Forelimb muscle (tissue), 1 donor: Measurements from ENCODE around the gene AP2S1. TPM values are rescaled to one million over a fixed set of nuclear protein-coding genes. Genes with fewer than 3 reads are reported as not detected.
A peak's percentile ranks its signal among the peaks of the same experiment; 100 is the strongest.
"Not testable (repeated sequence)": the region's sequence is repeated elsewhere in the genome, so short reads cannot be mapped to it uniquely, and the experiment has no call there.

Source experiments
- DNase-seq: peaks from one replicate; pipeline ENCODE4 v3.0.0-alpha.2; 2013; ENCODE audit warnings: low read depth
- polyA plus RNA-seq: library from polyadenylated mRNA; unstranded; fragments of 120-200 nt; gene quantifications from one replicate; pipeline ENCODE4 v1.2.1, GENCODE V29; 2013; ENCODE audit not compliant: insufficient read length

AP2S1 gene
- 53.2 TPM for polyA plus RNA-seq

- peak; percentile 100 for DNase-seq
Observed at GRCh38 chr19:46850228-46851203, at the start of gene AP2S1. TSS of gene AP2S1 (minus strand) at chr19:46850846. CDS start at chr19:46850766, 80 bp downstream.

- DNase-seq, result no peak
Observed at GRCh38 chr19:46900341-46900740, 49.7 kb upstream of the AP2S1 start.

GRCh38 chr19:46898731-46899130 is 48.1 kb upstream of the AP2S1 start:
- peak; percentile 52 for DNase-seq

DNA sequence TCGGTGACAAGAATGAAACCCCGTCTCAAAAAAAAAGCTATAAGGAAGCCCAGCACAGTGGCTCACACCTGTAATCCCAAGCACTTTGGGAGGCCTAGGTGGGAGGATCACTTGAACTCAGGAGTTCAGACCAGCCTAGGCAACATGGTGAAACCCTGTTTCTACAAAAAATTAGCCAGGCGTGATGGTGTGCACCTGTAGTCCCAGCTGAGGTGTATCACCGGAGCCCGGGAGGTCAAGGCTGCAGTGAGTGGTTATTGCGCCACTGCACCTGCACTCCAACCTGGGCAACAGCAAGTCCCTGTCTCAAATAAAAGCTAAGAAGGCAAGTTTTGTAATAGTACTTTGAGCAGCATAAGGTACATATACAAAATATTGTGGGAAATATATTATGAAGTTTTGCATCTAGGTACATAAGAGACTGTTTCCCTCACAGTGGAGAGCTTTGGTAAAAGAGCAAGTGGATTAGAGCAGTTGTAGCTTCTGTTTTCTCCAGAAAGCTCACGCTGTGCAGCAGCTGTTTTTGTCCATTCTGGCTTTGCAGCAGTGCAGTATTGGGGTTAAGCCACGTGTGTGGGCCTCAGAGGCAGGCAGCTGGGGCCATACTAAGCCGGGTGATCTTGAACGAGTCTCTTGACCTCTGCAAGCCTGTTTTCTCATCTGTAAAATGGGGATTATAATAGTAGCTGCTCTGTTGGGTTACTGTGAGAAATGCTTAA is 45.6 kb upstream of the AP2S1 start:
- DNase-seq, result no peak

- DNase-seq, result no peak
Observed at GRCh38 chr19:46892252-46893179, 41.9 kb upstream of the AP2S1 start.

DNA sequence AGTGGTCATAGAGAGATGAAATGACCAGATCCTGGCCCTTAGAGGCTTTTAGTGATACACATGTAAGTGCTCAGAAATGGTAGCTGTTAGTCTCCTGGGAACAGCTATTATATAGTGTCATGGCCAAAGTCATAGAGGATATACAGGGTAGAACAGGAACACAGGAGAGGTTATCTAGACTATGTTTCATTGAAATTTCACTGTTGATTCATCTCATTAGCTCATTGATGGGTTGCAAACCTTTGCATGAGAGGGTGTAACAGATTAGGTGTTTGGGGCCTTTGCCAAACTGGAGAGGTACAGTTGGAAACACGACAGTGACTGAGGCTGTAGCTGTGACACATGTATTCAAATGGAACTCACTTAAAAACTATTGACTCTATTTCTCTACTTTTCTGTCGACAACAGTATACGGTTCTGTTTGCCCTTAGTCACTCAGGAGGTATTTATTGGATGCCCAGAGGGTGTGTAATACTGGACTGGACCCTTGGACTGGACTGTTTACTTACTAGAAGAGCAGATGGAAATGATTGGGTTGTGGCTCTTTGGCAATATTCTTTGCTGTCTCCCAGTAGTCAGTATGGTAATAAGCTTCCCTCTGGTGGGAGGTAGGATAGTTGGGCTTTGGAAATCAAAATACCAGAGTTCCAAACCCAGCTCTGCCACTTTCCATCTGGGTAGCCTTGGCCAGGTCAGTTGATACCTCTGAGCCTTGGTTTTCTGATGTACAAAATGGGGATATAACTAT is 40.0 kb upstream of the AP2S1 start:
- DNase-seq, result no peak

GRCh38 chr19:46887240-46887782 is 36.7 kb upstream of the AP2S1 start:
- no peak for DNase-seq

DNA sequence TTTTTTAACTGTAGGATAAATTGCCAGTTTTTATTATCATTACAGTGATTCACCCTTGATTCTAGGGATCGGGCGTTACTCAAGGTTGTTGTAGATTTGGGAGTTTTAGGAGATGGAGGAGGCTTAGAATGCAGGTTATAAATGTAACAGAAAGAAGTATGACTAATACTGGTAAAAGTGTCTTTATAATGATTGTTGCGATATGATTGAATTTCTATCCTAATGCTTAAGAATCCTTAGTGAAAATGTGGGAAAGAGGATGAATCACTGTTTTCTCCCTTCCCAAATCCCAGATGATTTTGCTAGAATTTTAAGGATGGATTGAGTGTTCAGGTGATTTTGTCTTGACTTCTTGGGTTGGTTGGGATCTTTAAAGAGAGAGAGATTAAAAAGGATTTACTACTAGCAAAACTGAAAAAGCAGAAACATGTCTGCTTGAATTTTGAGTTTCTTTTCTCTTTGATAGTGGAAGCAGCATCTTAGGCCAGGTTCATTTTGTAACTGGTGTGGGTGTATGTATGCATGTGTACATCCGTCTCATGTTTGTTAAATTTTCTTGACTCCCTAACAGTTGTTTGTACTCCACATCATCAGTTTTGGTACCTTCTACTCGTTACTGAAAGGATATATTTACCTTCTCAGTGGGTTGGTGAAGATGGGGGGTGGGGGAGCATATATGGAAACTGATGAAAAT is 36.0 kb upstream of the AP2S1 start:
- DNase-seq, result no peak

- DNase-seq, result no peak
Observed at GRCh38 chr19:46885411-46885810, 34.8 kb upstream of the AP2S1 start.

DNA sequence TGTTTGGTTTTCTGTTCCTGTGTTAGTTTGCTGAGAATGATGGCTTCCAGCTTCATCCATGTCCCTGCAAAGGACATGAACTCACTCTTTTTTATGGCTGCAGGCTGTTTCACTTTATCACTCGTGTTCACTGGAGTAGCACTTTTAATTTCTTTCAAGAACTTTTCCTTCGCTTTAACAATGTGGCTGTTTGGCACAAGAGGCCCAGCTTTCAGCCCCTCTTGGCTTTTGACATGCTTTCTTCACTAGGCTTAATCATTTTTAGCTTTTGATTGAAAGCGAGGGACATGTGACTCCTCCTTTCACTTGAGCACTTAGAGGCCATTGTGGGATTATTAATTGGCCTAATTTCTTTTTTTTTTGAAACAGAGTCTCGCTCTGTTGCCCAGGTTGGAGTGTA is 32.1 kb upstream of the AP2S1 start:
- not testable (repeated sequence) for DNase-seq

GRCh38 chr19:46882034-46882433 is 31.4 kb upstream of the AP2S1 start:
- no peak for DNase-seq

- DNase-seq, result no peak
Observed at GRCh38 chr19:46881092-46881491, 30.4 kb upstream of the AP2S1 start.

DNA sequence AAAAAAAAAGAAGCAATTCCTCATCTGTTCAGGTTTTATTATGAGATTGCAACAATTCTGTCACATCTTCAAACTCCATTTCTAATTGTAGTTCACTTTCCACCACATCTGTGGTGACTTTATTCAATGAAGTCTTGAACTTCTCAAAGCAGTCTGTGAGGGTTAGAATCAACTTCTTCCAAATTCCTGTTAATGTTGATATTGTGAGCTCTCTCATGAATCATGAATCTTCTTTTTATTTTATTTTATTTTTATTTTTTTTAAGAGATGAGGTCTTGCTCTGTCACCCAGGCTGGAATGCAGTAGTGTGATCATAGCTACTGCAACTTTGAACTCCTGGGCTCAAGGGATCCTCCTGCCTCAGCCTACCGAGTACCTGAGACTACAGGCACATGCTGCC is 29.8 kb upstream of the AP2S1 start:
- DNase-seq, result no peak

DNA sequence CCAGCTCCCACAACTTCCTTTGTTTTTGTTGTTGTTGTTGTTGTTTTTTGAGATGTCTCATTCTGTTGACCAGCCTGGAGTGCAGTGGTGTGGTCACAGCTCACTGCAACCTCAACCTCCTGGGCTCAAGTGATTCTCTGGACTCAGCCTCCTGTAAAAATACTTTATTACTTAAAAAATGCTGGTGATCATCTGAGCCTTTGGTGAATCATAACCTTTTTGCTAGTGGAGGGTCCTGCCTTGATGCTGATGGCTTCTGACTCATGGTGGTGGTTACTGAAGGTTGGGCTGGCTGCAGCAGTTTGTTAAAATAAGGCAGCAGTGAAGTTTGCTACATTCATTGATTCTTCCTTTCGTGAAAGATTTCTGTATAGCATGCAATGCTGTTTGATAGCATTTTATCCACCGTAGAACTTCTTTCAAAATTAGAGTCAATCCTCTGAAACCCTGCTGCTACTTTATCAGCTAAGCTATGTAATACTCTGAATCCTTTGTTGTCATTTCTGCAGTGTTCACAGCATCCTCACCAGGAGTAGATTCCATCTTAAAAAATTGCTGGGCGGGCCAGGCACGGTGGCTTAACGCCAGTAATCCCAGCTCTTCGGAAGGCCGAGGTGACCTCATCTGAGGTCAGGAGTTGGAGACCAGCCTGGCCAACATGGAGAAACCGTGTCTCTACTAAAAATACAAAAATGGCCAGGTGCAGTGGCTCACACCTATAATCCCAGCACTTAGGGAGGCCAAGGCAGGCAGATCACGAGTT is 28.1 kb upstream of the AP2S1 start:
- no peak for DNase-seq

- DNase-seq, result no peak
Observed at GRCh38 chr19:46875657-46876056, 25.0 kb upstream of the AP2S1 start.

DNA sequence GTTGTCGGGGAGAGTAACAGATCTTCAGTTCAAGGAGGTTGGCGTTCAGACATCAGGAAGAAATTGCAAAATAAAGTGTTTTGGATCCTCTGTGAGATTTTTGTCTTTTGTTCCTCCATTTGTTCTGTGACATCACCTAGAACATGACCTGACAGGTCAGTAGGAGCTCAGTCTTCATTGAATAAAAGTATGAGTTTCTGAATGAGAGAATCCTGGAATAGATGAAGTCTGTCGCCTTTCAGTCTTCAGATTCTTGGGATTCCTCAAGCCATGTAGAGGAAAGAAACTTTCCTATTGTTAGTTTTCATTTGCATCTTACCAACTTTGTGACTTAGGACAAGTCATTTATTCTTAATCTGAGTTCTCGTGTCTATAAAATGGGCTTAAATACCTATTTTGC is 24.6 kb upstream of the AP2S1 start:
- no peak for DNase-seq

GRCh38 chr19:46872967-46873366 is 22.3 kb upstream of the AP2S1 start:
- no peak for DNase-seq

DNA sequence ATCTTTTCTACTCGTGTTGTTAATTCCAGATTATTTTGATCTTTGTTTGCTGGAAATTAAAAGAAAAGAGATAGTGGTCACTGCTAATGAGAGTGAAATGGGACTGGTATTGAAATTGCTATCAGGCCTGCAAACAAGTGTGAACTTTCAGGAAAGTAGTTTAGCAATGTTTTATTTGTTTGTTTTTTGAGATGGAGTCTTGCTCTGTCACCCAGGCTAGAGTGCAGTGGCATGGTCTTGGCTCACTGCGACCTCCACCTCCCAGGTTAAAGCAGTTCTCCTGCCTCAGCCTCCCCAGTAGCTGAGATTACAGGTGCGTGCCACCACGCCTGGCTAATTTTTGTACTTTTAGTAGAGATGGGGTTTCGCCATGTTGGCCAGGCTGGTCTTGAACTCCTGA is 20.5 kb upstream of the AP2S1 start:
- not testable (repeated sequence) for DNase-seq
